Measurements from ENCODE around the gene PRIMA1.

DNA sequence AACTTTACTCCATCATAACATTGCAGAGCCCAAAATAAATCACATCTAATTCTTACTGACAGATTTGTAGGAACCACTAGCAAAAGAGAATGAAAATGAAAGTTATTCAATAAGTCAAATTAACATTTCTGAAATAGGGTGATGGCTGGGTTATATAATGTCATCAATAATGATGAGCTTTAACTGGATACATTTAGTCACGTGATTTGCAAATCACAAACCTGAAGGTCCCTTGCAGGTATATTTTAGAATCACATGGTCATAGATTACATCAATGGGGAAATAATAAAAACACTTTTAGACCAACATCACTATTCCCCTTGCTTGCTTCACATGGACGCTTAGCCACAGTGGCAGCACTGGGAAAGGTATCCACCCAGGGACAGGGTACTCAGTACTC, 86.7 kb downstream of the PRIMA1 start:
- TF ChIP-seq, protein P1, sequence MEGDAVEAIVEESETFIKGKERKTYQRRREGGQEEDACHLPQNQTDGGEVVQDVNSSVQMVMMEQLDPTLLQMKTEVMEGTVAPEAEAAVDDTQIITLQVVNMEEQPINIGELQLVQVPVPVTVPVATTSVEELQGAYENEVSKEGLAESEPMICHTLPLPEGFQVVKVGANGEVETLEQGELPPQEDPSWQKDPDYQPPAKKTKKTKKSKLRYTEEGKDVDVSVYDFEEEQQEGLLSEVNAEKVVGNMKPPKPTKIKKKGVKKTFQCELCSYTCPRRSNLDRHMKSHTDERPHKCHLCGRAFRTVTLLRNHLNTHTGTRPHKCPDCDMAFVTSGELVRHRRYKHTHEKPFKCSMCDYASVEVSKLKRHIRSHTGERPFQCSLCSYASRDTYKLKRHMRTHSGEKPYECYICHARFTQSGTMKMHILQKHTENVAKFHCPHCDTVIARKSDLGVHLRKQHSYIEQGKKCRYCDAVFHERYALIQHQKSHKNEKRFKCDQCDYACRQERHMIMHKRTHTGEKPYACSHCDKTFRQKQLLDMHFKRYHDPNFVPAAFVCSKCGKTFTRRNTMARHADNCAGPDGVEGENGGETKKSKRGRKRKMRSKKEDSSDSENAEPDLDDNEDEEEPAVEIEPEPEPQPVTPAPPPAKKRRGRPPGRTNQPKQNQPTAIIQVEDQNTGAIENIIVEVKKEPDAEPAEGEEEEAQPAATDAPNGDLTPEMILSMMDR (IDR thresholded peaks at IDR 0.05): no peak
- no peak for TF ChIP-seq EZH2 (IDR thresholded peaks at IDR 0.05; ENCODE audit: borderline replicate concordance, insufficient read depth, low read depth, low read length, poor library complexity, severe bottlenecking)
